ENCODE results near the gene GAD2. TPM values are rescaled to one million over a fixed set of nuclear protein-coding genes. Genes with fewer than 3 reads are reported as not detected.

GAD2 gene
- total RNA-seq, 1 experiment from 2014 or later, result not detected

DNA sequence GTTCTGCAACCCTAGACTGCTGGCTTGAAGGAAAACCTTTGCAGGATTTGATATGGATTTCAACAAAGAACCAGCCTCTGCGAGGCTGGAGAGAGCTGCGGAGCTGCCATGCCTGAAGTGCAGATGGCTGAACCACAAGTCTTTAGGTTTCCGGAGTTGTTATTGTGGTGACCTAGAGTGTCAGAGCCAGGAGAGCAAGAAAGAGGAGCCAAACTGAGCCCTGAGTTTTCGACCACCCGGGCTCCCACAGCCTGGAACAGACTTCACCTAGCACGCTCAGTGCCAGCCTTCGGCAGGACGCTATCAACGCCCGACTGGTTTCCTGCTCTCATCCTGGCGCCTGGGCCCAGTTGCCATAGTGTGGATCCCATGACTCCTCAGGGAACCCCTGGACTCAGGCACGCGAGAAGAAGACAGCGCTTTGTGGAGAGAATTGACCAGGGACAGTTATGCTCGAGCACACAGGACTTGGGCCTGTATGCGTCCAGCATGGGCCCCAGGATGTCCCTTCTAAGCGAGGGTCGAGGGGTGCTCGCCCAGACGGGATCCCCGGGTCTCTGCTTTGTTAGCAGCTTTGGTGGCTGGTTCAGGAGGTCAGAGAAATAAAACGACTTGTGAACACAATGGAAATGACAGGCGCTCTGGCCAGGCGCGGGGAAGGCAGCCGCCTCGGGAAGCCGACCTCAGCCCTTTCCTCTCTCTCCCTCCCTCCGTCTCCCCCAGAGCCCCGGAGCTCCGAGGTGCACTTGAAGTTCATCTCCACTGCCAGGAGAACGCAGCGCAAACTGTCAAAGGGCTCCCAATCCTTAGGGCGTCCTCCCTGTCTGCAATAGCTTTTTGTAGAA, 1.8 kb upstream of the GAD2 start:
- no peaks in the 10 kb centered on the region for H3K4me1 ChIP-seq (ENCODE audit: control insufficient read depth, insufficient read depth, low read length)
- H3K36me3 ChIP-seq (ENCODE audit: control insufficient read depth, insufficient read depth, low read length), result no peaks in the 10 kb centered on the region
- peaks cover 8% of the 10 kb centered on the region; the same call in 1 of the 2 replicates for H3K27me3 ChIP-seq (ENCODE audit: control insufficient read depth, insufficient read depth, low read length)
- H3K9me3 ChIP-seq (ENCODE audit: control insufficient read depth, insufficient read depth, low read depth, low read length), result no peaks in the 10 kb centered on the region
- BruUV-seq (replicated peaks), result no TSS peak
- no peak for DNase-seq (ENCODE audit: low read depth, low spot score)
- POLR2A ChIA-PET, result no interaction called here
- CTCF ChIA-PET, result no interaction called here
- H3K4me3 ChIP-seq (ENCODE audit: low read depth in 2 of 2, low read length in 2 of 2), result no peak overlapping the region
- no peak for ATAC-seq
- no peak overlapping the region for H3K27ac ChIP-seq (ENCODE audit: low read length)
- in situ Hi-C loops (cut with HindIII; ENCODE audit: low pct_unique_long_range_greater_than_20kb, low sequenced_read_pairs) (no loop called here), intact Hi-C loops (cut with micrococcal nuclease; ENCODE audit: unreplicated experiment) (no loop called here)
- TF ChIP-seq POLR2AphosphoS5 (IDR thresholded peaks at IDR 0.05; ENCODE audit: low read depth, low read length) (no peak), TCF7L2 (IDR thresholded peaks at IDR 0.05; ENCODE audit: low read depth, low read length) (no peak), SIN3A (IDR thresholded peaks at IDR 0.05; ENCODE audit: borderline replicate concordance, insufficient read depth, low read depth, low read length) (no peak), CTCF (IDR thresholded peaks at IDR 0.05) (no peak)
- TF ChIP-seq, protein P1, sequence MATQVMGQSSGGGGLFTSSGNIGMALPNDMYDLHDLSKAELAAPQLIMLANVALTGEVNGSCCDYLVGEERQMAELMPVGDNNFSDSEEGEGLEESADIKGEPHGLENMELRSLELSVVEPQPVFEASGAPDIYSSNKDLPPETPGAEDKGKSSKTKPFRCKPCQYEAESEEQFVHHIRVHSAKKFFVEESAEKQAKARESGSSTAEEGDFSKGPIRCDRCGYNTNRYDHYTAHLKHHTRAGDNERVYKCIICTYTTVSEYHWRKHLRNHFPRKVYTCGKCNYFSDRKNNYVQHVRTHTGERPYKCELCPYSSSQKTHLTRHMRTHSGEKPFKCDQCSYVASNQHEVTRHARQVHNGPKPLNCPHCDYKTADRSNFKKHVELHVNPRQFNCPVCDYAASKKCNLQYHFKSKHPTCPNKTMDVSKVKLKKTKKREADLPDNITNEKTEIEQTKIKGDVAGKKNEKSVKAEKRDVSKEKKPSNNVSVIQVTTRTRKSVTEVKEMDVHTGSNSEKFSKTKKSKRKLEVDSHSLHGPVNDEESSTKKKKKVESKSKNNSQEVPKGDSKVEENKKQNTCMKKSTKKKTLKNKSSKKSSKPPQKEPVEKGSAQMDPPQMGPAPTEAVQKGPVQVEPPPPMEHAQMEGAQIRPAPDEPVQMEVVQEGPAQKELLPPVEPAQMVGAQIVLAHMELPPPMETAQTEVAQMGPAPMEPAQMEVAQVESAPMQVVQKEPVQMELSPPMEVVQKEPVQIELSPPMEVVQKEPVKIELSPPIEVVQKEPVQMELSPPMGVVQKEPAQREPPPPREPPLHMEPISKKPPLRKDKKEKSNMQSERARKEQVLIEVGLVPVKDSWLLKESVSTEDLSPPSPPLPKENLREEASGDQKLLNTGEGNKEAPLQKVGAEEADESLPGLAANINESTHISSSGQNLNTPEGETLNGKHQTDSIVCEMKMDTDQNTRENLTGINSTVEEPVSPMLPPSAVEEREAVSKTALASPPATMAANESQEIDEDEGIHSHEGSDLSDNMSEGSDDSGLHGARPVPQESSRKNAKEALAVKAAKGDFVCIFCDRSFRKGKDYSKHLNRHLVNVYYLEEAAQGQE (IDR thresholded peaks at IDR 0.05; ENCODE audit: insufficient read depth in 1 of 2, low read depth in 2 of 2, low read length in 1 of 2), result no peak

DNA sequence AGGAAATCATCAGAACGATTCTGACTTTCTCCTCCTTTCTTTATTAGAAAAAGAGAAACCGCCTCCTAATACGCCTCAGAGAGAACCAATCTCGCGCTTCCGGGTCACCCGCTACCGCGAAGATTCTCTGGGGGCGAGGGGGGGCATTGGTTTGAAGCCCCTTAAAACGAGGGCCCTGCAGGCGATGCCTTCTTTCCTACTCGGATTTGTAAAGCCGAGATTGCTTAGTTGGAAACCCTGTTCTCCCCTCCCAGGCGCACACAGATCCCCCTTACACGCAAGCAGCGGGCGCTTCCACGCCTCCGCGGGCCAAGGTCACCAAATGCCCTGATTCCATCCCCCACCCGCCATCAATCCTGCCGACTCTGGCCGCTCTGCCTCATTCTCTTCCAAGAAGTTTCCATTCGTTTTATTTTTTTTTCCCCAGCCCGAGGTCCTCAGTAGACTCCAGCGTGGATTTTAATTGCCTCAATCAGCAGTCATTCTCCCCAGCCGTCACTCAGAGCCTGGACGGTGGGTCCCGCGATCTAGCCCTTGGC, 1.1 kb upstream of the GAD2 start:
- CTCF ChIA-PET, result no interaction called here

More for the DNA sequence above, 1.1 kb upstream of the GAD2 start:
- DNase-seq (ENCODE audit: low read depth, low spot score) (no peak), ATAC-seq (no peak)
- no peak overlapping the region for H3K4me3 ChIP-seq (ENCODE audit: low read depth in 2 of 2, low read length in 2 of 2)
- POLR2A ChIA-PET, result no interaction called here
- H3K27me3 ChIP-seq (ENCODE audit: control insufficient read depth, insufficient read depth, low read length), result peaks cover 8% of the 10 kb centered on the region; the same call in 1 of the 2 replicates
- no peaks in the 10 kb centered on the region for H3K9me3 ChIP-seq (ENCODE audit: control insufficient read depth, insufficient read depth, low read depth, low read length)
- no peak for TF ChIP-seq TCF7L2 (IDR thresholded peaks at IDR 0.05; ENCODE audit: low read depth, low read length)
- TF ChIP-seq SIN3A (IDR thresholded peaks at IDR 0.05; ENCODE audit: borderline replicate concordance, insufficient read depth, low read depth, low read length), result no peak
- TF ChIP-seq, protein P1 (IDR thresholded peaks at IDR 0.05; ENCODE audit: insufficient read depth in 1 of 2, low read depth in 2 of 2, low read length in 1 of 2), result no peak
- no peak for TF ChIP-seq CTCF (IDR thresholded peaks at IDR 0.05)
- TF ChIP-seq POLR2AphosphoS5 (IDR thresholded peaks at IDR 0.05; ENCODE audit: low read depth, low read length), result no peak
- intact Hi-C loops (cut with micrococcal nuclease; ENCODE audit: unreplicated experiment) (no loop called here), in situ Hi-C loops (cut with HindIII; ENCODE audit: low pct_unique_long_range_greater_than_20kb, low sequenced_read_pairs) (no loop called here)
- H3K36me3 ChIP-seq (ENCODE audit: control insufficient read depth, insufficient read depth, low read length), result no peaks in the 10 kb centered on the region
- H3K4me1 ChIP-seq (ENCODE audit: control insufficient read depth, insufficient read depth, low read length), result no peaks in the 10 kb centered on the region
- no peak overlapping the region for H3K27ac ChIP-seq (ENCODE audit: low read length)
- BruUV-seq (replicated peaks), result no TSS peak
